ENCODE results near the gene ABCA2.
A peak's percentile ranks its signal among the peaks of the same experiment; 100 is the strongest.

The ABCA2 gene

GRCh38 chr9:137046088-137046787, 18.2 kb upstream of the ABCA2 start, which contains the start of gene NPDC1:
NPDC1 (minus strand) TSS chr9:137046177; CDS start chr9:137045989, 188 bp downstream.
- peak; percentile 92 for TF ChIP-seq CTCF (IDR thresholded peaks at IDR 0.05; ENCODE audit: low read depth, low read length)
- no peak for DNase-seq (ENCODE audit: extremely low read depth, low read depth)

- DNase-seq (ENCODE audit: extremely low read depth, low read depth) = no peak
Observed at GRCh38 chr9:137045294-137046087, 17.5 kb upstream of the ABCA2 start.

GRCh38 chr9:137044502-137045177, 16.6 kb upstream of the ABCA2 start:
- no peak for DNase-seq (ENCODE audit: extremely low read depth, low read depth)
- TF ChIP-seq CTCF (IDR thresholded peaks at IDR 0.05; ENCODE audit: low read depth, low read length) = no peak

More at GRCh38 chr9:137045294-137046087, 17.5 kb upstream of the ABCA2 start:
- no peak for TF ChIP-seq CTCF (IDR thresholded peaks at IDR 0.05; ENCODE audit: low read depth, low read length)

GRCh38 chr9:137044037-137044436, 16.0 kb upstream of the ABCA2 start:
- no peak for TF ChIP-seq CTCF (IDR thresholded peaks at IDR 0.05; ENCODE audit: low read depth, low read length)
- DNase-seq (ENCODE audit: extremely low read depth, low read depth) = no peak

- no peak for TF ChIP-seq CTCF (IDR thresholded peaks at IDR 0.05; ENCODE audit: low read depth, low read length)
- no peak for DNase-seq (ENCODE audit: extremely low read depth, low read depth)
Observed at GRCh38 chr9:137042751-137043727, 15.0 kb upstream of the ABCA2 start.

DNA sequence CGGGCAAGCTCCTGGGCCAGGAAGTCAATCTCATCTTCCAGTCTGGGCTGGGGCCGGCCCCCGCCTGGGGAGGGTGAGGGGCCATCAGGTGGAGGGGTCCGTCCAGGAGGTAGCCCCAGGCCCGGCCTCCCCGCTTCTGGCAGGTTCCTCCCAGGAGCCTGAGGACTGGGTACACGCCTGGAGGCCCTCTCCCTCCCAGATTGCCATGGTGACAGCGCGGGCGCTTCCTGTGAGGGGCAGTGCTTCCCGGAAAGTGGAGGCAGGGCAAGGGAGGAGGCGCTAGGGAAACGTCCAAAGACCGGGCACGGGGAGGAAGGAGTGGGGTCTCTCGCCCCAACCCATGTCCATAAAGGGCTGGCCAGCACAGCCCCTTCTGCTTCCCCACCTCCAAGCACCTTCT, 13.1 kb upstream of the ABCA2 start:
- TF ChIP-seq CTCF (IDR thresholded peaks at IDR 0.05; ENCODE audit: low read depth, low read length) = no peak
- DNase-seq (ENCODE audit: extremely low read depth, low read depth) = no peak
